IPS-NIHi7 (cell line): ENCODE measurements around the gene SLC4A8.

Source experiments
- DNase-seq: peaks from one replicate; pipeline ENCODE4 v3.0.0; 2012; ENCODE audit warnings: mixed read lengths; ENCODE audit errors: extremely low spot score

The SLC4A8 gene

DNA sequence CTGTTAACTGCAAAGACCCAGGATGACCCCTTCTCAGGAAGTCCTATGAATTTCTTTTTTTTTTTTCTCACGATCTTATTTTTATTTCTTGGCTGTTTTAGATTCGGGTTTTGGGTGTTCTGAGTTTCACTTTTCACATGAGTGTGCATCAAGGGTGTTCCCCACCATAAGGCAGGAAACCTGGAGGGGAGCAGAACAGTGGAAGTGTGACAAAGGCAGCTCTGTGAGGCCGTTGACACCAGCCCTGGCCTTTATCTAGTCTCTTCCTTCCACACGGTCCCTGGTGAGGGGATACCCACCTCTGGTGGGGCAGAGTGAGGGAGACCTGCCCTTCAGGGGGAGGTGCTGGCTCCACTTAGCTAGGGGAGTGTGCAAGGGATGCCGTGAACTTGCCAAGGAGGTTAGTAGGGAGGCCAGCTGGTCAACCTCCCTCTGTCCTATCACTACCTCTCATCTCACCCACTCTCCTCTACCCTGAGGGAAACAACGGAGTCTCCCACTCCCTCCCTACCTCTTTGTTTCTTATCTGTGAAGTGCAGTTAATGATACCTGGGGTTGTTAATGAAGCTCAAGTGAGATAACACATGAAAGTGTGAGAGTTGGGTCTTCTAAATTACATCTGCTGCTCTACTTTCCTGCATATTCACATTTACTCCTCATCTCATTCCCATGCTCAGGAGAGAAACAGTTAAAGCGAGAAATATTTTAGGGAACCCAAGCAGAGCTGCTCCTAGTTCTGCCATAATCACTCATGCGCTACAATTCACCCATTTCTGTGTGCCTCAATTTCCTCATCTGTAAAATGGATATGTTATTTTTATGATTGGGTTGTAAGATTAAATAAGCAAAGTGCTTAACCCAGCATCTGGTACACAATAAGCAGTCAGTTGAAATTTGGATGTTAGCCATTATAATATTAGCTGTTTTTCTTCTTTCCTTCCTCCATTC lies 29.1 kb upstream of the SLC4A8 start:
- peak; percentile 10 for DNase-seq

GRCh38 chr12:51397670-51398069 lies 27.0 kb upstream of the SLC4A8 start:
- no peak for DNase-seq

DNA sequence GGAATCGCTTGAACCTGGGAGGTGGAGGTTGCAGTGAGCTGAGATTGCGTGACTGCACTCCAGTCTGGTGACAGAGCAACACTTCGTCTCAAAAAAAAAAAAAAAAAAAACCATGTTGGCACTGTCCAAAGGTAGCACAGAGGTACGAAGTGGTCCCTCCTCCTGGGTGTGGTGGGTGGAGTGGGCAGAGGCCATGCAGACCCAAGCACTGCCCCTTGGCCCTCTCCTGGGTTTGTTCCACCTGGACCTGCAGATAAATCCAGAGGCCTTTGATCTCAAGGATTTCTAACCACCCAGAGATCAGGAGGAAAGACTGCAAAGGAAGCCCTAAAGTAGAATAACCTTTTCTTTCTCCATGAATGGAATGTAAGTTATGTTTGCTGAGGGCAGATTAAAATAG lies 24.7 kb upstream of the SLC4A8 start:
- DNase-seq: no peak

DNA sequence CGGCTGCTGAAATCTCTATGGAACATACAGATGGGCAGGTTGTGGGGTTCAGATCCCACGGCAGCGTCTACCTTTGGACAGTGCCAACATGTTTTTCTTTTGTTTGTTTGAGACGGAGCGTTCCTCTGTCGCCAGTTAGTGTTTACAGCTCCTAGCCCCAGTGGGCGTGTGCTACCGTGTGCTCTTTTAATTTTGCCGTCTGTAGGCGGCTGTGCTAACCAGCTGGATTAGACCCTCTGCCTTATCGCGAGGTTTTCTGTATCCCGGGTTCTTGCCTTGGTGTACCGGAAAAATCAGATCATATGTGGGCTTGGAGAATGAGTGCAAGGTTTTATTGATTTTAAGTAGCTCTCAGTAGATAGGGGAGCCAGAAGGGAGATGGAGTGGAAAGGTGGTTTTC lies 23.6 kb upstream of the SLC4A8 start:
- DNase-seq: no peak

GRCh38 chr12:51401486-51401885 lies 23.1 kb upstream of the SLC4A8 start:
- no peak for DNase-seq

DNA sequence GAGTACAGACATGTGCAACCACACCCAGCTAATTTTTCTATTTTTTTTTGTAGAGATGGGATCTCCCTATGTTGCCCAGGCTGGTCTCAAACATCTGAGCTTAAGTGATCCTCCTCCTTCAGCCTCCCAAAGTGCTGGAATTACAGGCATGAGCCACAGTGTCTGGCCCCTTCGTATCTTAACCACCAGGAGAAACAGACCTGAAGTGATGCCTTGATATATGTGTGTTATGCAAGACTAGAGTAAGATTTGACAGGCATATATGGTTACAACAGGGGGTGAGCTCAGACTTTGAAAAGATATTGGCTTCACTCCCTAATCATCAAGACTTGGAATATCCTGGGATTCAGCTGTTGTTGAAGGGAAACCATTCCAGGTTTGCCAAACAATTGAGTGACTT lies 22.7 kb upstream of the SLC4A8 start:
- no peak for DNase-seq

DNA sequence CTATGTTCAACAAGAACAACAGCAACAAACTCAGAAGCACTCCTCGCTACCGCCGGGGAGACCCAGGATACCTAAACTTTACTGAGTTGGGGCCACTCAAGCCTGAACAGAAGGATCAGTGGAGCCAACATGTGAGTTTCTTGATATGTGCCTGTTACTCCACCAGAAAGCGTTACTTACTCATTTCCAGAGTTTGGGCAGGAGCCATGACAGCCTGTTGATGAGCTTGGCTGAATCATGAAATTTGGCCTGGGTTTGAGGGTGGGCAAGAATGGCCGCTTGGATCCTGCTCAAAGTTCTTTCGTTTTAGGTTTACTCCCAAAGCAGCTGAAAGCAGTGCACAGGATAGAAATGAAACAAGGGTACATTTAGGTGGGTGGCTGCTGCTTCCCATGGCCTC lies 21.5 kb upstream of the SLC4A8 start:
- no peak for DNase-seq

DNA sequence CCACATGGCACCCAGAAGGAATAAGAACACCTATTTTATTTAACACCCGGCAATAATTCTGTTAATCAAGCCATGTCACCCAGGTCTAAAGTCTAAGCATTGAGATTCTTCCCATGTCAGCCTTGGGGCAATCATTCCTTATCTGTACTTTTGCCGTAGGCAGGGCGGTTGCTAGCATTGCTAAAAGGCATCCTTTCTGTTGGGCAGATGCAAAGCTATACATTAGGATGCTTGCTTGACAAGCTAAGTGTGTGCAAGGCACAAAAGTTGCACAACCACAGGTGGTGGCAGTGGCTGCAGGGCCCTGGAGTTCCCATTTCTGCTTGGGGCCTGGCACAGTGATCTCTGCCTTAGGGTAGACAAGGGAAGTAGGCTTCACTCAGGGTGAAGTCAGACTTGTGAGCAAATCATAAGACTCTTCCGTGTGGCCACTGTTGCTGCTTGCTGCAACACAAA lies 20.9 kb upstream of the SLC4A8 start:
- no peak for DNase-seq

DNA sequence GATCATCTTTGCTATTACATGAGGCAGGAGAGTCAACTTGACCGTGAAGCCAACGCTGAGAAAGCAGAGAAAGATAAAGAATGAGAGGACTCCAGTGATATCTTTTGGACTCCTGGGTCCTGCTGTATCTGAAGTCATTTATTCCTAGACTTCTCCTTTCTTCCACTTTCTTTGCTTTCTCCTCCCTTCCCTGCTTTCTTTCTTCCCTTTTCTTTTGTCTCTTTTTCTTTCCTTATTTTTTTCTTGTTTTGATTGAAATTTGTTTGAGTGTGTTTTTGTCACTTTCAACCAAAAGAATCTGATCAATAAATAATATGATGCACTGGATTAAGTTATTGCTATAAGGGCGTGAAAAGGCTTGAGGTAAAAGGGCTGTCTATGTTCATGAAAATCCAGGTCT lies 20.0 kb upstream of the SLC4A8 start:
- no peak for DNase-seq

DNA sequence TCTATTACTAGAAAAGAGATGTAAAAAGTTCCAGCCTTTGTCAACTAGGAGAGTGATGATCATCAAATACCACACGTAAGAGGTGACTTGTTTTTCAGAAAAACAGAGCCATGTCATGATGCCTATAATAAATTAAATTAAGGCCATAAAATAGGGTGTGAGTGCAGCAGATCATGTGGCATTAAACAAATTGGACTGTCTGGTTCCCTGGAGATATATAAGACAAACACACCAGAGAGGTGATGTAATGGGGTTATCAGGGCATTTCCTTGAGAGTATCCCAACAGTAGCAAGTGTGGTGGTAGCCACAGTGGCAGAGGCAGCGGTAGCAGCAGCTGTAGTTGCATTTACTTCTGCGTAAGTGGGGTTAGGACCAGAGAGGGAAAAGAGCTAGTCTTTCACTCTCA lies 18.8 kb upstream of the SLC4A8 start:
- no peak for DNase-seq

GRCh38 chr12:51406290-51406689 lies 18.3 kb upstream of the SLC4A8 start:
- no peak for DNase-seq

DNA sequence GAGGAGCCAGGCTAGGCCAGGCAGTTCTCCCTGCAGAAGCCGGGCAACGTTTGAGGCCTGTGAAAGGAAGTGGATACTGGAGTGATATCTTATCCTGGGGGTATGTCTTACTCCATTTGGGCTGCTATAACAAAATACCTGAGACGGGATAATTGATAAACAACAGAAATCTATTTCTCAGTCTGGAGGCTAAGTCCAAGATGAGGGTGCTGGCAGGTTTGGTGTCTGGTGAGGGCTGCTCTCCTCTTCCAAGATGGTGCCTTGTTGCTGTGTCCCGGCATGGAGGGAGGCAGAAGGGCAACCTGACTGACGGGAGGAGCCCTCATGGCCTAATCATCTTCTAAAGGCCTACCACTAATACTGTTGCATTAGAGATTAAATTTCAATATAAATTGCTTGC lies 17.8 kb upstream of the SLC4A8 start:
- no peak for DNase-seq

GRCh38 chr12:51407604-51408003 lies 17.0 kb upstream of the SLC4A8 start:
- no peak for DNase-seq

DNA sequence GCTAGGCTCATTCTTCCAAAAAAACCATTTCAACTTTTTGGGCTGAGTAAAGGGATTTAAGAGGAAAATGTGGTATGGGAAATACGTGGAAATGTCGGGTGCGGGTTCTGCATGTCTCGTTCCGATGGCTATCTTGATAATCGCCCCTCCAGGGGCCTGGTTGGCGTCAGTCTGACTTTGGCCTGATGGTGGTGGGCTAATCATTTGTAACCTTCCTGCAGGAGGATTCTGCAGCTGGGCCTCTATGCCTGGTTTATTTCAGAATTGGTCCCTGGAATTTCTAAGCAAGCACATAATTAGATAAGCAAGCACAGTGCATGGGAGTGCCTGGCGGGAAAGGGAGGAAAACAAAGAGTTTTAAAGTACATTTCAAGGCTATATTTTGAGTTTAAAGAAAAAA lies 14.8 kb upstream of the SLC4A8 start:
- DNase-seq: no peak

- no peak for DNase-seq
These were observed 11.5 kb upstream of the SLC4A8 start for GRCh38 chr12:51413149-51413548.

DNA sequence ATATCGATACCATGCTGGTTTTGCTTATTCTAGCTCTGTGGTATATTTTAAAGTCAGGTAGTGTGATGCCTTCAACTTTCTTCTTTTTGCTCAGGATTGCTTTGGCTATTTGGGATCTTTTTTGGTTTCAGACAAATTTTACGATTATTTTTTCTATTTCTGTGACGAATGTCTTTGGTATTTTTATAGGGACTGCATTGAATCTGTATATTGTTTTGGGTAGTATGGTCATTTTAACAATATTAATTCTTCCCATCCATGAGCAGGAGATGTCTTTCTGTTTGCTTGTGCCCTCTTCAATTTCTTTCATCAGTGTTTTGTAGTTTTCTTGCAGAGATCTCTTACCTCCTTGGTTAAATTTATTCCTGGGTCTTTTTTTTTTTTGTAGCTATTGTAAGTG lies 10.8 kb upstream of the SLC4A8 start:
- DNase-seq: no peak

GRCh38 chr12:51415931-51416330 lies 8.7 kb upstream of the SLC4A8 start:
- DNase-seq: no peak

- no peak for DNase-seq
These were observed 6.8 kb upstream of the SLC4A8 start for GRCh38 chr12:51417826-51418225.

GRCh38 chr12:51419425-51420193 lies 5.0 kb upstream of the SLC4A8 start:
- peak; percentile 39 for DNase-seq

DNA sequence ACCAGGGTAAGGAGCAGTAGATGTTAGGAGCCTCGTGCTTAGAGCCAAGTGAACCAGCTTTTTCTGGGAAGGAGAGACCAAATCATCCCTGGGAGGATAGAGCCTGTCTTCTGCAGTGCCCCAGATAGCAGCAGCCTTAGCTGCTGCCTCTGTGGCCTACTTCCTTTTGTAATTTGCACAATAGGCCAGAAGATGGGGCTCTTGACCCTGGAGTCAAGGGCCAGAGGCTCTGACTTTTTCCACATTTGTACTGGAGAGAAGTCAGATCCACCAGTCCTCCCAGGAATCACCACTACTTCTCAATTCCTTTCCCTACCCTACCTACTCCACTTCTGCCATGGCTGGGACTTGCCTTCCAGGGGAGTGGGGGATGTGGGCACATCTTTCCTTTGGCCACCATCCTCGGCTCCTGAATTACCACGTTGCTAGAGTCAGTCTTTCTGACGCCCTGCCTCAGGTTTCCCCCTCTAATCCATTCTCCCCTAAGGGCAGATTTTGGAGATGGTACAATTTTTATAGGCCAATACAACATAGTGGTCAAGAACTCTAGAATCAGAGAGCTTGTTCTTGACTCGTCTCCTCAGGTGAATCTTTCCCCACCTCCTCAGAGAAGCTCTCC lies 3.3 kb upstream of the SLC4A8 start:
- peak; percentile 70 for DNase-seq

DNA sequence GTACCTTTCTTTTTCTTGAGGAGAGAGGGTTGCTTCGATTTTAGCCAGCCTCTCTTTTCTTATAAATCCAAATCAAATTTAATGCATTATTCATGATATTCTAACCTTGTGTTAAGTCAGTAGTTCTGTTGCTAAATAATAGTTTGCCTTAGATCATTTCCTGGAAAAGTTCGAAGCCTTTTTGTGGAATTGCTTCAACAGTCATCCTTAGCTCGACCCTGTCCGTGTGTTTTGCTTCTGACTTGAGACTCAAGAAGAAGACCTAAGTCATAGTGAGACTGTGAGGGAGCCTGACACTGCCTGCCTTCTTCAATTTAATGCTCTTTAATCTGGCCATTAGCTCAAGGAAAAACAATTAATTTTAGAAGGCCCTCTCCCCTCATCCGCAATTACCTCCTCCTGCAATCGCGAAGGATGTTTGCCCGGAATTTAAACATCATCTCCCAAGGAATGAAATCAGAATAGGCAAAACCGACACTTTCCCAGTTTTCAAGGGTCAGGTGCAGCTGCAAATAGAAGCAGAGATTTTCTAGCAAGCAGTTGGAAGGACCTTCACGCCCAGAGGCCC lies 453 bp upstream of the SLC4A8 start:
- no peak for DNase-seq

DNA sequence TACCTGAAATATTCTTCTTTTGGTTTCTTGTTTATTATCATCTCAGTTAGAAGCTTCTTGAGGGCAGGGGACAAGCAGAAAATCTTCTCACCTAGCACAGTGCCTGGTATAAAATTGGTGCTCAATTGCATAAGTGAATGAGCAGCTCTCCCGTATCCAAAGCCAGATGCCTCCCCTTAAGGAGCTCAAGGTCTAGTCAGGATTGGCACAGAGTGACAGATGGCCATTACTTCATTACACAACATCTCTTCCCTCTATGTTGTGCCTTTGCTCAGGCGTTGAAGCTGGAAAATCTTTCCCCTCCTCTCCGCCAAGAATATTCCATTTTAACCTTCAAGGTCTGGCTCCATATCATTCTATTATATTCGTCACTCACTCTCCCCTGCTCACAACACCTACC lies 3.6 kb downstream of the SLC4A8 start:
- DNase-seq: no peak
